Spleen (tissue), 7 donors: Measurements from ENCODE around the gene ANKRD52.

Experiments
- POLR2A ChIP-seq, 3 donors: fragments of 450-650 bp; IDR thresholded peaks; one replicate each; pipeline ENCODE4 v1.5.1; 2017; ENCODE audit warnings: antibody characterized with exemption in 3 of 3, mild to moderate bottlenecking in 1 of 3
- POLR2AphosphoS5 ChIP-seq, 3 donors: sonication (generic); formaldehyde crosslinking; IDR thresholded peaks; one replicate each; pipeline ENCODE4 v1.5.1; 2017; ENCODE audit warnings: antibody characterized with exemption in 3 of 3
- TF ChIP-seq, protein P1 (sequence below), 11 experiments: fragments of 200-600 bp in 7 of 11; fragments of 450-650 bp in 4 of 11; sonication (generic) in 4 of 11; IDR thresholded peaks in 8 of 11; conservative IDR thresholded peaks in 3 of 11; 1 replicate in 7 of 11; 2 replicates in 4 of 11; pipeline versions ENCODE4 v1.4.0 to v1.8.0; 2016 to 2021; ENCODE audit warnings: antibody characterized with exemption in 11 of 11, inconsistent platforms in 4 of 11, mild to moderate bottlenecking in 1 of 11
- donor health status: DM: no; HTN: no; CAD: no; lungs with moderate emphysema.
- donor health status: DM: no; HTN: no; CAD: no.
- donor health status: DM: no; HTN: no; CAD: no.

DNA sequence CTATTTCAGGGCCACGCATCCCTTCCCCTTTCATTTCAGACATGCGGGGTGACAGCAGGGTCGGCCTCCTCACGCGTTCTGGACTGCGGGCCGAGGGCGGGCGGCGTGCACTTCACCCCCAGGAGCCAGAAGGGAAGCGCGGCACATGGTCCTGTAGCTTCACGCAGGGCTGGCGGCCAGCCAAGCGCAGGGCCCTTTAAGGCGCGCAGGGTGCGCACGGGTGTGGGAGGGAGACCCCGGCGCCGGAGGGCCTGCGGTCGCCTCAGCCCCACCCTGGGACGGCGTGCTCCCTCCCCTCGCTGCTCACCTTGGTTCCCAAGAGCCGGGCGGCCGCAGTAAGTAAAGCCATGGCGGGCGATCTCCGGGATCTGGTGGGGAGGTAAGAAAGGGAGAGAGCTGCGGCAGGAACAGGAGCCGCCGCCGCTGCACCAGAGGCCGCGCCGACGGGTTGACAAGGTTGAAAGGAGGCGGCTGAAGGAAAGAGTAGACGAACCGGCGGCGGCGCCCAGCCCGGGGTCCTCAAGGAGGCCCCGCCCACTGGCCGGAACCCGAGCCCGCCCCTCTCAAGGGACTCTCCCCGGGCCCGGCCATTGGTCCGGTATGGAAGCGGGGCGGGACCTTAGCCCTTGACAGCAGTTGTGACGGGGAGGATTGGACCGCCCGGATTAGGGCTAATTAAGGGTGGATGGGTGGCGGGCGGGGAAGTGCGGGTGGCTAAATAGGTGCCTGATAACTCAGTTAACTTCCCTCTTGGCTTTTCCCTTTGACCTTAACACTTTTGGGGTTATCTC, 41.9 kb upstream of the ANKRD52 start, which contains the start of gene CS:
- peak; percentile 88 to 95 (median 93) for TF ChIP-seq POLR2AphosphoS5 (IDR thresholded peaks at IDR 0.05)
- TF ChIP-seq, protein P1, sequence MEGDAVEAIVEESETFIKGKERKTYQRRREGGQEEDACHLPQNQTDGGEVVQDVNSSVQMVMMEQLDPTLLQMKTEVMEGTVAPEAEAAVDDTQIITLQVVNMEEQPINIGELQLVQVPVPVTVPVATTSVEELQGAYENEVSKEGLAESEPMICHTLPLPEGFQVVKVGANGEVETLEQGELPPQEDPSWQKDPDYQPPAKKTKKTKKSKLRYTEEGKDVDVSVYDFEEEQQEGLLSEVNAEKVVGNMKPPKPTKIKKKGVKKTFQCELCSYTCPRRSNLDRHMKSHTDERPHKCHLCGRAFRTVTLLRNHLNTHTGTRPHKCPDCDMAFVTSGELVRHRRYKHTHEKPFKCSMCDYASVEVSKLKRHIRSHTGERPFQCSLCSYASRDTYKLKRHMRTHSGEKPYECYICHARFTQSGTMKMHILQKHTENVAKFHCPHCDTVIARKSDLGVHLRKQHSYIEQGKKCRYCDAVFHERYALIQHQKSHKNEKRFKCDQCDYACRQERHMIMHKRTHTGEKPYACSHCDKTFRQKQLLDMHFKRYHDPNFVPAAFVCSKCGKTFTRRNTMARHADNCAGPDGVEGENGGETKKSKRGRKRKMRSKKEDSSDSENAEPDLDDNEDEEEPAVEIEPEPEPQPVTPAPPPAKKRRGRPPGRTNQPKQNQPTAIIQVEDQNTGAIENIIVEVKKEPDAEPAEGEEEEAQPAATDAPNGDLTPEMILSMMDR (IDR thresholded peaks at IDR 0.05 in 8 of 11, conservative IDR thresholded peaks at IDR 0.05 in 3 of 11): peak in 1 of 11 experiments; percentile 41
- peak in 2 of 3 donors; percentile 4 to 13 for TF ChIP-seq POLR2A (IDR thresholded peaks at IDR 0.05)
